IMR-90 (cell line): ENCODE measurements around the gene DOLPP1. TPM values are rescaled to one million over a fixed set of nuclear protein-coding genes. Genes with fewer than 3 reads are reported as not detected.

ENCODE experiments used
- ATAC-seq: fragments of 200-7000 bp; cut with Tn5 transposase; 2 replicates; pipeline ENCODE4 v1.9.1; 2020; ENCODE audit warnings: low read depth, mild to moderate bottlenecking, moderate library complexity
- BruUV-seq: library from RNA; stranded (reverse); fragments of 400-500 nt; replicated peaks from 2 replicates; lab custom pipeline; 2021; lab: Mats Ljungman, UMichigan
- CTCF ChIA-PET: fragments of 300-600 bp; formaldehyde crosslinking; extraction: SDS; loops from one replicate; lab custom pipeline; 2021; ENCODE audit warnings: antibody characterized with exemption; lab: Yijun Ruan, JAX
- POLR2A ChIA-PET: fragments of 300-600 bp; sonication (Branson Sonifier 250); formaldehyde crosslinking; loops from one replicate; lab custom pipeline; 2022; ENCODE audit warnings: antibody characterized with exemption; ENCODE audit not compliant: unreplicated experiment; lab: Charles Lee
- DNase-seq: peaks from one replicate; pipeline ENCODE4 v3.0.0; 2013
- H2AFZ ChIP-seq: replicated peaks from 2 replicates; pipeline ENCODE3; 2013; ENCODE audit warnings: low read length, mild to moderate bottlenecking; ENCODE audit not compliant: poor library complexity
- H2AK5ac ChIP-seq: 2 replicates; pipeline ENCODE4 v1.6.1; 2013; ENCODE audit warnings: low read depth, low read length, inconsistent platforms
- H2AK9ac ChIP-seq: replicated peaks from 2 replicates; pipeline ENCODE3; 2013; ENCODE audit warnings: mild to moderate bottlenecking, low read depth, low read length, moderate library complexity; ENCODE audit not compliant: poor library complexity
- H2BK120ac ChIP-seq: 2 replicates; pipeline ENCODE4 v1.6.1; 2013; ENCODE audit warnings: low read depth, low read length, inconsistent platforms
- H2BK15ac ChIP-seq: 3 replicates; pipeline ENCODE4 v1.6.1; 2013; ENCODE audit warnings: low read depth, low read length, inconsistent platforms
- H2BK20ac ChIP-seq: 2 replicates; pipeline ENCODE4 v1.6.1; 2013; ENCODE audit warnings: low read depth, mild to moderate bottlenecking, inconsistent platforms, low read length, moderate library complexity
- H2BK5ac ChIP-seq: 2 replicates; pipeline ENCODE4 v1.6.1; 2013; ENCODE audit warnings: mild to moderate bottlenecking, low read depth, low read length, inconsistent platforms; ENCODE audit not compliant: poor library complexity, severe bottlenecking
- H3K14ac ChIP-seq: replicated peaks from 2 replicates; pipeline ENCODE4 v1.6.1; 2013; ENCODE audit warnings: low read depth, low read length, inconsistent platforms
- H3K18ac ChIP-seq: 2 replicates; pipeline ENCODE4 v1.6.1; 2013; ENCODE audit warnings: low read depth, low read length, control low read depth
- H3K23ac ChIP-seq: 2 replicates; pipeline ENCODE4 v1.6.1; 2013; ENCODE audit warnings: low read depth, low read length, inconsistent platforms
- H3K27ac ChIP-seq: 2 replicates; pipeline ENCODE4 v1.5.1; 2013; ENCODE audit warnings: mild to moderate bottlenecking, control low read depth, low read length; ENCODE audit not compliant: insufficient read depth
- H3K27me3 ChIP-seq: 2 replicates; pipeline ENCODE4 v1.6.1; 2013; ENCODE audit warnings: low read length; ENCODE audit not compliant: control insufficient read depth, insufficient read depth
- H3K36me3 ChIP-seq: 2 replicates; pipeline ENCODE4 v1.6.1; 2013; ENCODE audit warnings: low read length, mixed read lengths; ENCODE audit not compliant: control insufficient read depth, insufficient read depth
- H3K4ac ChIP-seq: 2 replicates; pipeline ENCODE4 v1.6.1; 2013; ENCODE audit warnings: low read depth, low read length, inconsistent platforms
- H3K4me1 ChIP-seq: 2 replicates; pipeline ENCODE4 v1.6.1; 2013; ENCODE audit warnings: low read length, mixed read lengths; ENCODE audit not compliant: control insufficient read depth, insufficient read depth
- H3K4me2 ChIP-seq: 2 replicates; pipeline ENCODE4 v1.6.1; 2013; ENCODE audit warnings: low read depth, mild to moderate bottlenecking, control low read depth, low read length, moderate library complexity
- H3K4me3 ChIP-seq: 2 replicates; pipeline ENCODE4 v1.5.1; 2013; ENCODE audit warnings: low read depth, mild to moderate bottlenecking, control low read depth, low read length, moderate library complexity; ENCODE audit not compliant: insufficient read depth
- H3K56ac ChIP-seq: 2 replicates; pipeline ENCODE4 v1.6.1; 2013; ENCODE audit warnings: low read length, inconsistent platforms; ENCODE audit not compliant: insufficient read depth; ENCODE audit errors: extremely low read depth
- H3K79me1 ChIP-seq, 2 experiments: 2 replicates each; pipeline ENCODE4 v1.6.1; 2013; ENCODE audit warnings: low read length in 2 of 2, inconsistent platforms in 1 of 2, low read depth in 1 of 2
- H3K9ac ChIP-seq: 2 replicates; pipeline ENCODE4 v1.6.1; 2013; ENCODE audit warnings: low read depth, low read length, control low read depth
- H3K9me1 ChIP-seq: 2 replicates; pipeline ENCODE4 v1.6.1; 2013; ENCODE audit warnings: low read length, inconsistent platforms; ENCODE audit not compliant: insufficient read depth
- H3K9me3 ChIP-seq: 2 replicates; pipeline ENCODE4 v1.6.1; 2013; ENCODE audit warnings: low read length; ENCODE audit not compliant: control insufficient read depth, insufficient read depth
- H4K20me1 ChIP-seq: 2 replicates; pipeline ENCODE4 v1.6.1; 2013; ENCODE audit warnings: low read length, inconsistent platforms; ENCODE audit not compliant: insufficient read depth
- H4K5ac ChIP-seq: 2 replicates; pipeline ENCODE4 v1.6.1; 2013; ENCODE audit warnings: mild to moderate bottlenecking, low read depth, low read length, control low read depth
- H4K8ac ChIP-seq, 2 experiments: 2 replicates each; pipeline ENCODE4 v1.6.1; 2013; ENCODE audit warnings: low read depth in 2 of 2, low read length in 2 of 2, control low read depth in 1 of 2, inconsistent platforms in 1 of 2
- H4K91ac ChIP-seq: 2 replicates; pipeline ENCODE4 v1.6.1; 2013; ENCODE audit warnings: low read depth, low read length, inconsistent platforms; ENCODE audit not compliant: insufficient read depth
- BHLHE40 ChIP-seq: fragments of 150-350 bp; IDR thresholded peaks from 2 replicates; pipeline ENCODE4 v1.6.1; 2016; ENCODE audit warnings: mild to moderate bottlenecking, low read depth, low read length
- MXI1 ChIP-seq: IDR thresholded peaks from 2 replicates; pipeline ENCODE4 v1.6.1; 2012; ENCODE audit warnings: low read depth, mild to moderate bottlenecking, low read length, moderate library complexity, borderline replicate concordance
- RFX5 ChIP-seq: IDR thresholded peaks from 2 replicates; pipeline ENCODE4 v1.8.0; 2012; ENCODE audit warnings: low read depth, mild to moderate bottlenecking, low read length, moderate library complexity
- WGBS, 2 experiments: methylation state at CpG; one replicate each; pipeline versions ENCODE4 v1.1.5 to v1.1.7; 2013; ENCODE audit warnings: missing lambda C conversion rate in 2 of 2; ENCODE audit not compliant: insufficient read length in 1 of 2; ENCODE audit errors: extremely low coverage in 2 of 2; 5-methylcytosine and 5-hydroxymethylcytosine counted together
- dilution Hi-C: fragments of 300-500 bp; cut with HindIII; formaldehyde crosslinking; loops from one replicate; pipeline ENCODE4 v1.14.3; 2018; ENCODE audit warnings: low sequenced_read_pairs; ENCODE audit not compliant: unreplicated experiment
- in situ Hi-C: fragments of 300-500 bp; cut with MboI; formaldehyde crosslinking; loops from 3 replicates; pipeline ENCODE4 v1.14.3; 2019; ENCODE audit warnings: low sequenced_read_pairs, inconsistent platforms, mixed read lengths
- intact Hi-C: fragments of 100-400 bp; cut with micrococcal nuclease; formaldehyde crosslinking; loops from 2 replicates; pipeline ENCODE4 v1.10.0; 2022
- polyA plus RNA-seq, 3 experiments: library from polyadenylated mRNA; depleted of rRNA; stranded (reverse); fragments of >200 nt; gene quantifications; 2 replicates each; pipeline ENCODE4 v1.2.3, GENCODE V29; 2012; ENCODE audit warnings: low replicate concordance in 1 of 3
- total RNA-seq: library from RNA; depleted of rRNA; stranded (reverse); fragments of >200 nt; gene quantifications from 2 replicates; pipeline ENCODE4 v1.2.3, GENCODE V29; 2012

DOLPP1 gene
- total and polyA plus RNA-seq, 2 of the 4 experiments (the other 2 are of a cell fraction) = 7.0 to 16.5 TPM

- BruUV-seq = no TSS peak
- POLR2A ChIA-PET = no interaction called here
- no peak overlapping the region for H2BK120ac ChIP-seq
- H3K4ac ChIP-seq = no peak overlapping the region
- no peak overlapping the region for H3K14ac ChIP-seq
- H3K23ac ChIP-seq = no peak overlapping the region
- H2BK5ac ChIP-seq = no peak overlapping the region
- H3K9ac ChIP-seq = no peak overlapping the region
- no peak overlapping the region for H3K4me3 ChIP-seq
- H2AFZ ChIP-seq = no peak overlapping the region
- peaks cover 20 to 59% of the 10 kb centered on the region in 2 experiments for H3K79me1 ChIP-seq
- peak overlapping the region; percentile 57 for H2AK9ac ChIP-seq
- intact Hi-C loops = no loop called here
- H4K20me1 ChIP-seq = peaks cover 4% of the 10 kb centered on the region
- H3K9me3 ChIP-seq = no peaks in the 10 kb centered on the region
- H3K9me1 ChIP-seq = 0 out of 2 replicates have a peak, but pooled peaks cover 3% of the 10 kb centered on the region
- no peaks in the 10 kb centered on the region for H3K27me3 ChIP-seq
- H3K4me2 ChIP-seq = no peak overlapping the region
- H3K36me3 ChIP-seq = peaks cover 19% of the 10 kb centered on the region
- no peak overlapping the region for H2BK20ac ChIP-seq
- DNase-seq (no peak), ATAC-seq (no peak)
- in situ Hi-C loops = no loop called here
- H2BK15ac ChIP-seq = no peak overlapping the region
- no peak overlapping the region for H2AK5ac ChIP-seq
- H4K8ac ChIP-seq = no peak overlapping the region
- H3K4me1 ChIP-seq = peaks cover 7% of the 10 kb centered on the region
- H3K27ac ChIP-seq = no peak overlapping the region
- CTCF ChIA-PET = interaction anchor here (0.9 kb wide), 1 partner anchor 16 kb away, joined by 3 read pairs; no protein-coding TSS in a partner anchor
- WGBS, 2 experiments = 100% methylated on average over 2 of the region's 10 CpGs; no CpG with 5 or more reads in 1 of the 2 experiments
- H4K5ac ChIP-seq = no peak overlapping the region
- H3K18ac ChIP-seq = no peak overlapping the region
- dilution Hi-C loops = no loop called here
- no peak overlapping the region for H3K56ac ChIP-seq
- H4K91ac ChIP-seq = no peak overlapping the region
- TF ChIP-seq MXI1 (no peak), BHLHE40 (no peak), RFX5 (no peak)
Measured at GRCh38 chr9:129108805-129109536, 28.1 kb downstream of the DOLPP1 start.
